GM18873 (cell line): ENCODE data around the gene RCSD1.
A peak's percentile ranks its signal among the peaks of the same experiment; 100 is the strongest.

Experiments used
- ATAC-seq: cut with Tn5 transposase; IDR thresholded peaks from one replicate; pipeline ENCODE4 v1.9.1; 2021; ENCODE audit warnings: mild to moderate bottlenecking, moderate library complexity, moderate number of reproducible peaks; ENCODE audit not compliant: unreplicated experiment, low FRiP score

Gene RCSD1

DNA sequence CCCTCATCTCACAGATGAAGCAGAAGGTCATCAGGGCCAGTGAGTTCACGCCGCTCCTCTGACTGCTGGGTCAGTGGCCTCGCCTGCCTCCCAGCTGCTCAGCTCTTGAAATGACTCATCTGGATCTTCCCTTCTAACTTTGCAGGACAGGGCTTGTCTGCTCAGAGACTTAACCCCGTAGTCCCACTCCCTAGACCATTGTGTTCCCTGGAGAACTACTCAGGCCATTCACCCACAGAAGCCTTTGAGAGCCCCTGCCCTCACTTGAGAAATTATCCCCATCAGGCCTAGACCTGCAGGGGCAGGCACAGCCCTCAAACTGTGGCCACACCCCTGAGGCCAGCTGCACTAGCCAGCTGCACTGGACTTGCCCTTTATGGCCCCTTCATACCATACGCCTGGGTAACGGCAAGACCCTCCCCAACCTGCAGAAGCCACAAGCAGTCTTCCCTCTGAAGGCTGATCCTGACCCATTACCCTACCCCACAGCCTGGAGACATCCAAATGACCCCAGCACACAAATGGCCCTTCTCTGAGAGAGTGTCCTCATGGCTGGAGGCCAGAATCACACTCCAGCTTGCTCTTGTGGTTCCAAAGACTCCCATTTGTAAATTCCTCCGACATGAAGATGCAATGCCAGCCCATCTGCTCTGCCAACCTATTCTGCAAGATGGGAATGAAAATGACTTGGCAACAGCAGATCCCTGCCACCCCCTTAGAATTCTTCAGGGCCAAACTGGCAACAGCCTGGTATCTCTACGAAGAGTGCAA lies 33.2 kb downstream of the RCSD1 start:
- peak; percentile 66 for ATAC-seq

DNA sequence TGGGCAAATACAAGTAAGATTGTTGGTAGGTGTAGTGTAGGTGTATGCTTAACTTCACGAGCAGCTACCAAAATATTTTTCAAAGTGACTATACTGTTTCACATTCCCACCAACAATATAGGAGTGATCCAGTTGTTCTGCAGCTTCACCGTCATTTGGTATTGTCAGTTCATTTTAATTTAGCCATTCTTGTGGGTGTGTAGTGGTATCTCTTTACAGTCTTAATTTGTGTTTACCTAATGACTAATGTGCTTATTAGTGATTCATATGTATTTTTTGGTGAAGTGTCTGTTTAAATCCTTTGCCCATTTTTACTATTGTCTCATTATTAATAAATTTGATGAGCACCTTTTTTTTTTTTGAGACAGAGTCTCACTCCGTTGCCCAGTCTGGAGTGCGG lies 35.4 kb downstream of the RCSD1 start:
- ATAC-seq = no peak

DNA sequence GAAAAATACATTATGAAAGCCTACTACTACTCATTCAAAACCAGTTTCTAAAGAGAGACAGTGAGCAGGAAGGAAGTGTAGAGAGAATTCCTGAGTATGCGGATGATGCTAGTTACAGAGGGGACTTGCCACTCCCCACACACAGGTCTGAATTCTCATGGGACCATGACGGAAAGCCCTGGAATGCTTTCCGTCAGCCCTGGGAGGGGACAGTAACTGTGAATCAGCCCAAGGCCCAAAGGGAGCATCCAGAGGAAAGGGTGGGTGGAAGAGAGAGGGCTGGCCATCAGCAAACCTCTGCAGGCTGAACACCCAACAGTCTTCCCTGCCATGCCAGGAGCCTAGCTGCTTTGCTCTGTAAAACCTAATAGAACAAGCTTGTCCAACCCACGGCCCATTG lies 36.4 kb downstream of the RCSD1 start:
- no peak for ATAC-seq

DNA sequence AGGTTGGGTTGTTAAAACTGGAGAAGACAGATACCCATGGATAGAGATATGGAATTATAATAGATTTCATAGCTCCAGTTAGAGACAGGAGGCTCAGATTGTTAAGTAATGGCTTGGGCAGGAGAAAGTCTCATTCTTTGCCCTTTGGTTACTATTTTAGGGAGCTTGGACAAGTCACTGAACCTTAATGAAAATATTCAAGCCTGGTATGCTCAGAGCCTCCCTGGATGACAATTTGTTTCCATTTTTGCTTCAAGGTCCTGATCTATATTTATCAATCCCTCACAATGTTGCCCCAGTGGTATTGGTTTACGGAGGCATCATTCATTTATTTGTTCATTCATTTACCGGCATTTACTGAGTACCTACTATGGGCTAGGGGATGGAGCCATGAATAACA lies 37.5 kb downstream of the RCSD1 start:
- no peak for ATAC-seq

DNA sequence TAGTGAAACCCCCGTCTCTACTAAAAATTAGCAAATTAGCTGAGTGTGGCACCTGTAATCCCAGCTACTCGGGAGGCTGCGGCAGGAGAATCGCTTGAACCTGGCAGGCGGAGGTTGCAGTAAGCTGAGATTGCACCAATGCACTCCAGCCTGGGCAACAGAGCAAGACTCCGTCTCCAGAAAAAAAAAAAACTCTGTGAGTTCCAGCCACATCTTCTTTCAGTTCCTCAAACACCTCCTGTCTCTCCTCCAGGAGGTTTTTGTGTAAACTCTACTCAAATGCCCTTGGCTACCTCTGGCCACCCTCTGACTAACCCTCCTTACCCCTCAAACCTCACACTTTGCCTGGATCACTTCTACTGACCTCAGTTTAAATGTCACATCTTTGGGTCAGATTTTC lies 38.1 kb downstream of the RCSD1 start:
- peak; percentile 58 for ATAC-seq

DNA sequence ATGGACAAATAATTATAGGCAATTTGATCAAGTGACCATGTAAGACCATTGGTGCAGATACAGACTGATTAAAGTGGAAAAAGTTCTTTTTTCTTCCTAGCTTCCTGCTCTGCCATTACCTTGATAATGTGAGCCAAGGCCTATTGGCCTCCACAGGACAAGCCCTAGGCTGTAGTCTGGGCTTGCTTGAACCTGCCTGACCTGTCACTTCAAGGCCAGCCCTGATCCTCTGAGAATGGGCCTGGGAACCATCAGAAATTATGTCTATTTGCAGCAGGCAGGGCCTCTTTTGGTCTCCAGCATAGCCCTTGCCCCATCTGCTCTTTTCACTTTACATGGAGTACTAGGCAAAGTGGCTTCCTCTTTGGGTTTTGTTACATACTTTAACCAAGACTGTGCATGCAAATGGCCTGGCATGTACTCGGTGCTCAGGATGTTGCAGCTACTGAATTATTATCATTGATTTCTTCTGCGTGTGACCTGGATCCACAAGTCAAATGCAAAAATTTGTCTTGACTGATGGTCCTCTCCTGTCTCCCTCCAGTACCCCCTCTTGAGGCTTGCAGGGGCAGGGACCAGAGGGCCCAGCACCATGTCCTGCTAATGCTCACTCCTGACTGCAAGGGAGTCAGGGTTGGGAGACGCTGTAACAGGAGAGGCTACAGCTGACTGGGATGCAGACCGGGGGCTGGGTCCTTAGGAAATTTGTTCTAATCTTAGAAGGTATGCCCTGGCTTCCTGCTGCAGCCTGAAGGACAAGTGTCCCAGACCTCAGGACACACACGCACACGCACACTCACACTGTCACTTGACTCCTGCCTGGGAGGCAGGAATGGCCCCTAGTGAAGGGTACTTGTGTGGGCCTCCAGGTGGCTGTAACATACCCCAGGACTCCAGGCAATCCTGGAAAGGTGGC lies 39.4 kb downstream of the RCSD1 start:
- ATAC-seq = peak; percentile 58

DNA sequence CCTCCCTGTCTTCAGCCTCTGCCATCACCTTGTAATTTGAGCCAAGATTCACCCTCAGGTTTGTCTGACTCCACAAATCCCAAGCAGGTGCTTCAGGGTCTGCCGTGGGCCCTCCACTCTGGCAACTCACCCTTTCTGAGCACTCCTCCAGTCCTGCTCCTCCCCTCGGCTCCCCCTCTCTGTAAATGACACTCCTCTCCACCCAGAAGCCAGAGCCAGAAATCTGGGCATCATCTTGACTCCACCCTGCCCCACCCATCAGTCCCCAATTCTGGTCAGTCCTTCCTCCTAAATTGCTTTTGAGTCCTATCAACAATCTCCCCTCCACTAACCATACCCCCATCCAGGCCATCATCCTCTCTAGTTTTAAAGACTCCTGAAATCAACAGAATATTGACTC lies 40.5 kb downstream of the RCSD1 start:
- ATAC-seq = no peak

GRCh38 chr1:167671727-167672511 lies 41.9 kb downstream of the RCSD1 start:
- ATAC-seq = no peak

DNA sequence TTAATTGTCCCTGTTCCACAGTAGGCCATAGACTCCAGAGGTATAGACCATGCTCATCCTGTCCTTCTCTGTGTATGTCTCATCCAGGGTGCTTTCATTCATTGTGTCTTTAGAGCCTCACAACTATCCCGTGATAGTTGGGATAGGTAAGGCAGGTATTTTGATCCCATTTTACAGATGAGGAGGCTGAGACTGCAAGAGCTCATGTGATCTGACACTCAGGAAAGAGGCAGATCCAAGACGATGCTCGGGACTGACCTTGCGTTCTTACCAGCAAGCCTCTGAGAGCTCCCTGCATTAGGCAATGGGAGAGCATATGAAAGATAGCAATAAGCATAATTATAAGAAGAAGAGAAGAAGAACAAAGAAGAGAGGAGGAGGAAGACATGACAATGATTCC lies 42.8 kb downstream of the RCSD1 start:
- no peak for ATAC-seq

GRCh38 chr1:167673265-167673664 lies 43.2 kb downstream of the RCSD1 start:
- no peak for ATAC-seq

DNA sequence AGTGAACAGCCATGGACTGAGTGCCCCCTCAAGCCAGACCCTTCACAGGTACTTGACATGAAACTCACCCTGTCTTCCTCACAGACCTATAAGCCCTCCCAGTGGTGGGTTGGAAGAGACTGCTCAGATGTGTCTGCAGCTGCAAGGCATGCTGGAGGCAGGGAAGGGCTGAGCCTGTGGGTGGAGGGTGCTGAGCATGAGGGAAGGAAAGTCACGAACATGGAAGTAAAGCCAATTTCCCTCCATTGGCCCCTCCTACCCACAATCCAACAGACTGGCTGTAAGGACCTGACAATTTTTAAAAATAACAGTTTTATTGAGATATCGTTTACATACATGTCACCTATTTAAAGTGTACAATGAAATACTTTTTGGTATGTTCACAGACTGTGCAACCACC lies 44.1 kb downstream of the RCSD1 start:
- ATAC-seq = no peak

DNA sequence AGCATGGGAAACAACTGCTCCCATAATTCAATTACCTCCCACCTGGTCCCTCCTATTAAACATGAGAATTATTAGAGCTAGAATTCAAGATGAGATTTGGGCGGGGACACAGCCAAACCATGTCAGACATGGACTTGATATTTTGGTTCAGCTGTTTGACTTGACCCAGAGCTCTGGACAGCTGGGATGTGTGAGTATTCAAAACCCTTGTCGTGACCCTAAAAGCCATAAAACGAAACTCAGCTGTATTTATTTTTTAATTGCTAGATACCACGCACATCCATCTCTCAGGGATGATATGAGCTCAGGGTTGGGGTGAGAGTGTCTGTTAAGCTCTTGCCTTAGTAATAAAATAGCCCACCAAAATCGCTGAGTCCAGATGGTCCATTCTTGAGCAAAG lies 45.4 kb downstream of the RCSD1 start:
- no peak for ATAC-seq

GRCh38 chr1:167676205-167676915 lies 46.3 kb downstream of the RCSD1 start:
- ATAC-seq = peak; percentile 43

DNA sequence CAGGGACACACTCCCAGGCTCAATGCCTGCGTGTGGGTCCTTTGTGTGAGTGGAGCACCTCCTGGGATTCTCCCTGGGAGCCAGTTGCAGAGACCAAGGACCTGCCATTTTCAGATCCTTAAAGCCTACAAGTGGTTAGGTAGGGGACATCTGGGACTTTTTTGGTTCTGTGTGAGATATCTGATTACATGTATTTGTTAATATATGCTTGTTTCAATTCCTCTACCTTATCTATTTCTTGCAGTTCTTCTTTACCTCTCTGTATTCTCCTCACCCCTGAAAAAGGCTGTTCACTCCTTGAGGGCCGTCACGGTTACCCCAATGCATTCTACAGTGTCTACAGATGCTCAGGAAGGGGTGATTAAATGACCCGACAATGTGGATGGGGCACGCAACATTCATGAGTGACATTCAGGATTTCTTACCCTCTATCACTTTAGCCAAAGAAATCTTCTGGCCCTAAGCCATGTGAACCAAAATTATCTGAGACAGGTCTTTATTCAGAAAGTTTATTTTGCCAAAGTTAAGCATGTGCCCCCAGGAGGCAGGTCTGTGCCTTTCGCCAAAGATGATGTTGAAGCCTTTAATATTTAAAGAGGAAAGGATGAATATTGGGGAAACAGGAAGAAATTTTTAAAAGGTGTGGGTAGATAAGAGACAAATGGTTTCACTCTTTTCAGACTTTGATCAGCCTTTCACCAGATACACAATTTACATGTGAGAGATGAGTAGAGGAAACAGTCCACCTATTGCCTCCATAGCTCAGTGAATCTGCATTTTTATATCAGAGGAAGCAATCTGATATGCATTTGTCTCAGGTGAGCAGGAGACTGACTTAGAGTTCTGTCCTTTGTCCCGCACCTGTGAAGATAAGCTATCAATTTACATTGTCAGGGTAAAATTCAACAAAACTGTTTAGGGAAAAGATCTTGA lies 47.1 kb downstream of the RCSD1 start:
- no peak for ATAC-seq

- no peak for ATAC-seq
Measured at GRCh38 chr1:167678422-167678821, 48.4 kb downstream of the RCSD1 start.

DNA sequence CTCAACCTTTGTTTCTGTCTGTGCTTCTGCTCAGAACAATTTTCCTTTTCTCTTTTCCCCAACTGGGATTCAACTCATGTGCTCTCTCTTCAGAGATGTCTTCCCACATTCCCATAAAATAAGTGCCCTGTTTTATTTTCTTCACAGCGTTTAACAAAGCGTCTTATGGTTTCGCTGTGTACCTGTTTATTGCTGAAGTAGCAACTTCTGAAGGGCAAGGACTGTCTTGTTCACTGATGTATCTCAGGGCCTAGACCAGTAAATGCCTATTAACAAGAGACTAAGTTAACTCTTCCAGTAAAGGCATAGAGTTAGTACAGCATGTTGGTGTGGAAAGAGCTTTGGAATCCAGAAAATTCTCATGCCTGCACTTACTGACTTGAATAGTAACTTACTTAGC lies 48.8 kb downstream of the RCSD1 start:
- ATAC-seq = no peak

DNA sequence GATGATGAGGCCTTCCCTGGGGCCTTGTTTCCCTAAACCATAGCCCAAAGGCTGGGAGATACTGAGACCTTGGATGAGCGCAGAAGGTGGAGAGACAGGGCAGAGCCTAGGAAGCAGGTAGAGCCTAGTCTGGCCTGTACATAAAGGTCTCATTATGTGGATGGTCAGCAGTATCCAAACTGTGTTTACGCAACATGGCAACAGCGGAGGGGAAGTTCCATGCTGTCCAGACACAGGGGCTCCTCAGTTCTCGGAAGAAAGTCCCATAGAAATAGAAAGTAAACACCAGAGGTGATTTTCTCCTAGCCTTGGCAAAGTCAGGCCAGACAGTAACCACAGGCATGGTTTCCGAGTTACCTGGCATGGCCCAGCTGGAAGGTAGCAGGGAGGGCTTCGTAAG lies 49.7 kb downstream of the RCSD1 start:
- ATAC-seq = no peak

GRCh38 chr1:167681024-167681423 lies 51.0 kb downstream of the RCSD1 start:
- no peak for ATAC-seq

- ATAC-seq = no peak
Measured at GRCh38 chr1:167681451-167682098, 51.5 kb downstream of the RCSD1 start.
